HG03432 (cell line): Measurements from ENCODE around the gene ZDHHC21.
"Not testable (repeated sequence)": the region's sequence is repeated elsewhere in the genome, so short reads cannot be mapped to it uniquely, and the experiment has no call there.

Experiments used
- ATAC-seq: cut with Tn5 transposase; IDR thresholded peaks from one replicate; pipeline ENCODE4 v1.9.1; 2021; ENCODE audit warnings: mild to moderate bottlenecking, moderate library complexity; ENCODE audit not compliant: unreplicated experiment

The ZDHHC21 gene

GRCh38 chr9:14686168-14686567, 7.1 kb downstream of the ZDHHC21 start:
- ATAC-seq: no peak

- ATAC-seq: not testable (repeated sequence)
Observed at GRCh38 chr9:14682616-14683015, 10.6 kb downstream of the ZDHHC21 start.

GRCh38 chr9:14678776-14679175, 14.5 kb downstream of the ZDHHC21 start:
- ATAC-seq: no peak

GRCh38 chr9:14677872-14678271, 15.4 kb downstream of the ZDHHC21 start:
- ATAC-seq: no peak

GRCh38 chr9:14677396-14677795, 15.8 kb downstream of the ZDHHC21 start:
- no peak for ATAC-seq

- no peak for ATAC-seq
Observed at GRCh38 chr9:14674630-14675029, 18.6 kb downstream of the ZDHHC21 start.

GRCh38 chr9:14671377-14671776, 21.9 kb downstream of the ZDHHC21 start:
- no peak for ATAC-seq

GRCh38 chr9:14670718-14671117, 22.5 kb downstream of the ZDHHC21 start:
- ATAC-seq: no peak

GRCh38 chr9:14664022-14664421, 29.2 kb downstream of the ZDHHC21 start:
- ATAC-seq: not testable (repeated sequence)

GRCh38 chr9:14662060-14662453, 31.2 kb downstream of the ZDHHC21 start:
- no peak for ATAC-seq

- ATAC-seq: no peak
Observed at GRCh38 chr9:14661421-14662059, 31.7 kb downstream of the ZDHHC21 start.

- no peak for ATAC-seq
Observed at GRCh38 chr9:14660721-14661120, 32.5 kb downstream of the ZDHHC21 start.

- no peak for ATAC-seq
Observed at GRCh38 chr9:14654932-14655331, 38.3 kb downstream of the ZDHHC21 start.

- ATAC-seq: no peak
Observed at GRCh38 chr9:14653511-14653910, 39.7 kb downstream of the ZDHHC21 start.

- ATAC-seq: no peak
Observed at GRCh38 chr9:14652729-14653377, 40.4 kb downstream of the ZDHHC21 start.

GRCh38 chr9:14650596-14650995, 42.6 kb downstream of the ZDHHC21 start:
- ATAC-seq: no peak

- ATAC-seq: no peak
Observed at GRCh38 chr9:14645648-14646047, 47.6 kb downstream of the ZDHHC21 start.

- ATAC-seq: no peak
Observed at GRCh38 chr9:14640967-14641366, 52.3 kb downstream of the ZDHHC21 start.

- ATAC-seq: no peak
Observed at GRCh38 chr9:14640294-14640693, 52.9 kb downstream of the ZDHHC21 start.

- ATAC-seq: no peak
Observed at GRCh38 chr9:14633906-14634565, 59.2 kb downstream of the ZDHHC21 start.

- no peak for ATAC-seq
Observed at GRCh38 chr9:14633148-14633547, 60.1 kb downstream of the ZDHHC21 start.

GRCh38 chr9:14627513-14627912, 65.7 kb downstream of the ZDHHC21 start:
- ATAC-seq: no peak
